ENCODE measurements around the gene SAMD1.

- no peak for TF ChIP-seq CTCF (IDR thresholded peaks at IDR 0.05)
- no peak for TF ChIP-seq POLR2AphosphoS5 (IDR thresholded peaks at IDR 0.05)
Observed at GRCh38 chr19:14061751-14062557, 28.6 kb downstream of the SAMD1 start, which contains the start of gene PALM3.

All from breast epithelium (tissue), 3 donors.